Measurements from ENCODE around the gene MTIF3. TPM values are rescaled to one million over a fixed set of nuclear protein-coding genes. Genes with fewer than 3 reads are reported as not detected.
"Not testable (repeated sequence)": the region's sequence is repeated elsewhere in the genome, so short reads cannot be mapped to it uniquely, and the experiment has no call there.

Gene MTIF3
- polyA plus RNA-seq, 1 donor = 56.0 TPM

- DNase-seq = no peak
These were observed 39.0 kb downstream of the MTIF3 start for GRCh38 chr13:27411341-27411740.

DNA sequence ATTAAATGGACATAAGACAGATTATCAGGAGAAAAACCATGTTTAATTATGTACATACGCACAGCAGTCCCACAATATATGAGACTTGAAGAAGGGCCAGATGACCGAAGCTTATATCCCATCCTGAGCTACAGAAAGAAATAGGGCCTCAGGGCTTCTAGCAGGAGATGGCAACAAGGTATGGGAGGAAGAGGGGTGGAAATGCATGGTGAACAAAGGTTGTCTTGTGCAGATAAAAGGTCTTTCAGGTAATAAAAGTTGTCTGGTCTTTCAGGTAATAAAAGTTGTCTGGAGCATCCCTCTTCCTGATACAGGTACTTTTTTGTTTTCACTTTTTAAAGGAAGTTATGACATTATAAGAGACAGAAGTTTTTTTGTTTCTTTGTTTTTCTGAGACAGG is 41.4 kb downstream of the MTIF3 start:
- no peak for DNase-seq

DNA sequence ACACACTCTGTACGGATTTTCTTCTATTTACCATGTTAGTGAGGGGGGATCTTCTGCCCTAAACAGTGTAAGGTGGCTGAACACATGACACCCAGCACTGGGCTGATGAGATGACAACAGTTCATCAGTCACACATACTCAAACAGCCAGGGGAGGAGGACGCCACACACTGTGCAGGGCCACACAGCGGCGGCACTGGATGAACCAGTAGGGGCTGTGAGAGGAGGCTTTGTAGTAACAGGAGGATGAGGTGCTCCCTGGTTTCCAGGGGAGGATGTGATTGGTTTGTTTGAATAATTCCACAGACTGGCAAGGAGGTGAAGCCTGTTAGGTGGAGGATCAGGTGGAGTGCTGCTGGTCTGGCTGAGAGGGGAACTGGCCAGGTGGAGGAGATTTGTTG is 42.3 kb downstream of the MTIF3 start:
- DNase-seq = no peak

GRCh38 chr13:27406178-27406939 is 44.0 kb downstream of the MTIF3 start:
- DNase-seq = no peak

DNA sequence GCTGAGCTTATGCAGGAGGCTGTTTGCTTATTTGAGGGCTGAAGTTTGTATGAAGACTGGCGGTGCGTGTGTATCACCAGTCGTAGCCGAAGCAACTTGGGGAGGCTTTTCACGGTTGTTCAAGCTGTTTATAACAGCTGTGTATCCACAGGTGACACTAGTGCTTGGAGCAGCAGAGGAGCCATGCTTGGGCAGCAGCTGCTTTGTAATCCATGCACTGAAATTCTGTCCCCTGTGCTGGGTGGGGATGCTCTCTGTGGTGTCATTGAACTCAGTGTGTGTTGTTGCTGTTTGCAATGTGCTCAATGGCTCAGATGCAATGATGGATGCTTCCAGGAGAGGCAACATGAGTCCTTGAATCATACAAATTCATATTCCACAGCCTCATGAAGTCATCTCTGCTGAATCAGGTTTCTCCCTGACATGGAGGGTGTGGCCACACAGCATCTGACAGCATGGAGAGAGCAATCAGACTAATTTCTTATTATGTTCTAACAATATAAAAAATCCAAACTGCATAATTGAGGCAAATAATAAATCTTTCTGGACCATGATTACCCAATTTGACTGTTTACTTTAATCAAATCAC is 44.7 kb downstream of the MTIF3 start:
- no peak for DNase-seq

GRCh38 chr13:27404680-27405079 is 45.7 kb downstream of the MTIF3 start:
- DNase-seq = no peak

DNA sequence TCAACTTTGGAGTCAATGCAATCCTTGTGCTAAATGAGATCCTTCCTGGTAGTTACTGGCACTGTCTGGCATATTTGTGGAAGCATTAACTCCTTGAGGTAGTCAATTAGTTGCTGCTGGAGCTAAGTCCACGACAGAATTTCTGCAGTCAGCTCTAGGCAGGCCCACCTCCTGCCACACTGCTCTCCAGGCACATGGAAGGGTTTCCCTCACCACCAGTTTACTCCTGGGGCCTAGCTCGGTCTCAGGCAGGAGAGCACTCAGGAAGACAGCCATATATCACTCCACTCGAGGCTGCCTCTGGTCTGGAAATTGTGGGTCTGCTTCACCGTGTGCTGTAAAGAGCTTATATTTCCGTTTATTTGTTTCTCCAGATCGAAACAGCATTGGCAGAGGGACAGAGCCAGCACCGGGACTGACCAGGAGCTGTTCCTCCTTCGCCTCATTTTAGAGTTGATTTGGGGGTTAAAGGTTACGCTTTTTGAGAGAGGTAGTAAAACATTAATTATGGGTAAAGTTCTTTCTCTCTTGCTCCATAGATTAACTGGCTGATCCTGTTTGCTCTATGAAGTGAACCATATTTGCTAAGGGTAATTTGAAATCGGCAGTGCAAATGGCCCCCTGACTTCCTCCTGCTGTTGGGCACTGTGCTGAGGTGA is 46.5 kb downstream of the MTIF3 start:
- DNase-seq = no peak

DNA sequence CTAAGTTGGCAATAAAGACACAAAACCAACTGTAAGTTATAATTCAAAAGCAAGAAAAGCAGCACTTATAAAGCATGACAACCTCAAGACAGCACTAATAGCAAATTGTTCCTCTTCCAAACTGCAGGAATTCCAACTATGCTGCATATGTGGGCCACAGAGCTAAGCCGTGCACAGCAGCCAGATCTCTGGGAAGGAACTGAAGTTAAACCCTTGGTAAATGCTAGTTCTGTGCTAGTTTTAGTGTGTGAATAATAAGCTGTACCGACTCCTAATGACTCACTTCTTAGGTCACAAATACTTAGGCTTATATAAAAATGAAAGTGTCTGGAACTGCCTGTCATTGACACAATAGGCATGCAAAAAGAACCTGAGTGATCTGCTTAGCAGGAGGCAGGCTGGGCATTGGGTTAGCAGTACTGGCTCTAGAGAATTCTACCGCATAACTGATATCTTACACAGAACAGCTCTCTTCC is 47.1 kb downstream of the MTIF3 start:
- DNase-seq = no peak

GRCh38 chr13:27401210-27401609 is 49.2 kb downstream of the MTIF3 start:
- no peak for DNase-seq

DNA sequence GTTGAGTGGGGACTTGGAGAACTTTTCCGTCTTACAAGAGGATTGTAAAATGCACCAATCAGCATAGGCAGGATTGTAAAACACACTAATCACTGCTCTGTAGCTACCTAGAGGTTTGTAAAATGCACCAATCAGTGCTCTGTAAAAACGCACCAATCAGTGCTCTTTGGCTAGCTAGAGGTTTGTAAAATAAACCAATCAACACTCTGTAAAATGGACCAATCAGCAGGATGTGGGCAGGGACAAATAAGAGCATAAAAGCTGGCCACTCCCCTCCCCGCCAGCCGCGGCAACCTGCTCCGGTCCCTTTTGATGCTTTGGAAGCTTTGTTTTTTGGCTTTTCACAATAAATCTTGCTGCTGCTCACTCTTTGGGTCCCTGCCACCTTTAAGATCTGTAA is 50.0 kb downstream of the MTIF3 start:
- DNase-seq = not testable (repeated sequence)

DNA sequence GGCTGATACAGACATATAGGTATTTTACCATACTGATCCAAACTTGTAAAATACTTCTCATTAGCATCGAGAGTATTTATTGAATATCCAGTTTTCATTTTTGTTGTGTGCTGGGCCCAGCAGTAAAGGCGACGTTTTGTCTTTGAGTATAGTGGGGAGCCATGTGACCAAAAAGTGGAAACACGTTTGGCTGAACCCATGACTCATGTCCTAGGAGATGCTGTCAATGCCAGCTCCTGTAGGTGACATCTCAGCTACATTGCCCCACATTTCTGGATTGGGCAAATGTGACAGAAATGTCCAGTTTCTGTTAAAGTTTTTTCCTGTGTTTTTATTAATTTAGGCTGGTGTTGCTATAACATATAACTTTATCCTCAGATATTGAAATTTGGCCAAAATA is 52.0 kb downstream of the MTIF3 start:
- no peak for DNase-seq

DNA sequence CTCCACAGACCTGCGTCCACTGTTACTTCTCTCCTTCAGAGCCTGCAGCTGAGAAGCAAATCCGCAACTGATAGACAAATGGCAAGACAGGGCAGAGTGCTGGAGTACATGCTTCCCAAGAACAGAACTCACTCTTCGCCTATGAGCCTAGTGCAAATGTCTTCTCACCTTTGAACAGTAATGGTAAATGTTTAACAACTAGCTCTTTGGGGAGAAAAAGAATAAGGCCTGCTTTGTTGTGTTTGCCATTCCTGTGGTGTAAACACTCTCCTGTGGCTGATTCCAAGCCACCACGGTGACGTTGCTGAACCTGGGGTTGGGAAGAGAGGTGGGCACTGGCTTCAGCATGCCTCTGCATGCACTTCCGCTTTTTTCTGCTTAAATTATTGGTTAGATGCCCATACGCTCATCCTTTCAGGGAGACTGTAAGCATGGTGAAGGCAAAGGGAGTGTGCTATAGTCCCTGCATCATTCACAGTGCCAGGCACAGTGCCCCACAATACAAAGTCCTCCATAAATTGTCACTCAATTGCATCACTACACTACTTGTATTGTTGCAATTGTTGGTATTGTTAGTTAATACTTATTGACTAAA is 54.0 kb downstream of the MTIF3 start:
- no peak for DNase-seq

DNA sequence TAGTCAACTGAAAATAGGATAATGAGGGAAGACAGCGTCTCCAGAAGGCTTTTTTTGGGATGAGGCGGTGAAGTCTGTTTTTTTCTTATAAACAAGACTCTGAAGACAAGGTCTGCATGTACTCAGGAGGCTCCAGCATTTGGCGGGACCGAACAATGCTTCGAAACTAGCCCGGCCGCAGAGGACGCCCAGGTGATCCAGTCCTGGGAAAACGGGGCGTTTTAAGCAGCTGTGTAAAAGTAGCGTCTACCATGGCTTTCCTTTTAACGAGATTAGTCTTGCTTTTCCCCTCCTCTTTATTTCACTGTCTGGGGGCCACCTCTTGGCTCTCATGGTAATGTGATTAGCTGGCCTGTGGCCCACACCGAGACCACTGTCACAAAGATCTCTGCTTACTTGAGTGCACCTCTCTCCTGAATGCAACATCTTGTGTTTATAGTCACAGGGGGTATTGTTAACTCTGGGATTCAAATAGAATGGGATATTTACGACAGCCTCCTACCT is 55.3 kb downstream of the MTIF3 start:
- DNase-seq = no peak

DNA sequence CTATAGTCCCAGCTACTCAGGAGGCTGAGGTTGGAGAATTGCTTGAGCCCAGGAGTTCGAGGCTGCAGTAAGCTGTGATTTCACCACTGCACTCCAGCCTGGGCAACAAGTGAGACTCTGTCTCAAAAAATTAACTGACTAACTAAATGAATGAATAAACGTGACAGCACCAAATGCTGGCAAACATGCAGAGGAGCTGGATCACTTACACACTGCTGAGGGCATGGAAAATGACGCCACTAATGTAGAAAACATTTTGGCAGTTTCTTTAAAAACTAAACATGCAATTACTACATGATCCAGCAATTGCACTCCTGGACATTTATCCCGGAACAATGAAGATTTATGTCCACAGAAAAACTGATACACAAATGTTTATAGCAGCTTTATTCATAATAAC is 57.3 kb downstream of the MTIF3 start:
- DNase-seq = no peak

DNA sequence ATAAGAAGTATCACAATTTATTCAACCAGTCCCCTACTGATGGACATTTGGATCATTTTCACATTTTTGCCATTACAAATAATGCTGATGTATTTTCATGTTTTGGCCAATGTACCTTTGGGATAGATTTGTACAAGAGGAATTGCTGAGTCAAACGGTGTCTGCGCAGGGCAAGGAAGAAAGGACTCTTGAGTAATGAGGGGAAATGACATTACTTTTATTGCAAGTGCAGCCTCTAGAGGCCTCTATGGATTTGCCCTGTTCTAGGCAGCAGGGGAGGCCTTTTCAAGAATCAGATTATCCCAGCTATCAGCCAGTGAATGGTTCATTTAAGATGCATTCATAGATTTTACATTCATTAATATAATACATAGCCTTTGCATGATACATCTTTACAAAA is 58.9 kb downstream of the MTIF3 start:
- DNase-seq = no peak

DNA sequence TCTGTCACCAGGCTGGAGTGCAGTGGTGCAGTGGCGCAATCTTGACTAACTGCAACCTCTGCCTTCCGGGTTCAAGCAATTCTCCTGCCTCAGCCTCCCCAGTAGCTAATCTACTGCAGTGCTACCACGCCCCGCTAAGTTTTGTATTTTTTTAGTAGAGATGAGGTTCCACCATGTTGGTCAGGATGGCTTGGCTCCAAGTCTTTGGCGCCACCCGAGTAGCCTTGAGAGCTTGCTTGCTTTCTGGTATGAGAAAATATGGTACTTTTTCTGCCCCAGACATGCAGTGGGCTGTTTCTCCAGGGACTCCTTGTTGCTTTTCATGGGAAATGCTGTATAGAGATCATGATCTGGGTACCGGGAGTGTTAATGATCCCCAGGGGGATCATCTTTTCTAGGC is 60.5 kb downstream of the MTIF3 start:
- DNase-seq = no peak

DNA sequence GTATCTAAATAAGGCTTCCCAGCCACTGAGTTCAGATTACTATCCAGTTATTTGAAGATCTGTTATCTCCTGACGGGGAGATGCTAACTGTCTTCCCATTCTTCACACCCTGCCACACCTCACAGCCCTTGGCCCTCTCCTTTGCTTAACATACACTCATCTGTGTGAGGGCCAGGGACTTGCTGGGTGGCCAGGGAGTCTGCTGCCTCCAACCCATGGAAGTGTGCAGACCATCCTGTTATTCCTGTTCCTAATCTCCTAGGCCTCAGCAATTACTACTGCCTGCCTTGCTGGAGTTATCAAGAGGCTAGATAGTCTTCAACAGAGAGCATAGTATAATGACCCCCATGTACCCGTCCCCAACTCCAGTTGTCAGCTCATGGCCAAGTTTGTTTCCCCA is 62.1 kb downstream of the MTIF3 start:
- no peak for DNase-seq

Other genes starting within 250 kb of the MTIF3 start
- 945 TPM for gene RPL21, start 199.0 kb downstream of the MTIF3 start, polyA plus RNA-seq (ENCODE audit: insufficient read length)
- 3.6 TPM for gene RASL11A, start 179.7 kb downstream of the MTIF3 start, polyA plus RNA-seq (ENCODE audit: insufficient read length)
- gene GTF3A, start 25.9 kb downstream of the MTIF3 start, polyA plus RNA-seq (ENCODE audit: insufficient read length) = 174 TPM
- gene LNX2, start 170.0 kb upstream of the MTIF3 start, polyA plus RNA-seq (ENCODE audit: insufficient read length) = 4.8 TPM
- gene POLR1D, start 171.3 kb upstream of the MTIF3 start, polyA plus RNA-seq (ENCODE audit: insufficient read length) = 138 TPM